NCI-H1417 treated with DMSO at 0.1 percent for 48 hours (cell line): ENCODE results near the gene ACOX2.

ENCODE experiments used
- DNase-seq: peaks from one replicate; lab custom pipeline; 2025; lab: John Stamatoyannopoulos, UW

Gene ACOX2

GRCh38 chr3:58536501-58537411 is at the start of gene ACOX2:
TSS of gene ACOX2 (minus strand) at chr3:58537190. CDS start at chr3:58535106, 2,084 bp downstream.
- DNase-seq = no peak

- DNase-seq = no peak
These were observed 49.0 kb upstream of the ACOX2 start for GRCh38 chr3:58585994-58586393.

GRCh38 chr3:58585005-58585786 is 48.2 kb upstream of the ACOX2 start:
- DNase-seq = no peak

- no peak for DNase-seq
These were observed 47.7 kb upstream of the ACOX2 start for GRCh38 chr3:58584690-58585004.

GRCh38 chr3:58581328-58582091 is 44.5 kb upstream of the ACOX2 start:
- no peak for DNase-seq

- no peak for DNase-seq
These were observed 43.9 kb upstream of the ACOX2 start for GRCh38 chr3:58580826-58581327.

GRCh38 chr3:58578873-58579272 is 41.9 kb upstream of the ACOX2 start:
- no peak for DNase-seq

- no peak for DNase-seq
These were observed 40.4 kb upstream of the ACOX2 start, which contains the start of gene FAM107A for GRCh38 chr3:58577269-58577821. TSS of gene FAM107A (minus strand) at chr3:58577391. CDS start at chr3:58569860, 7,531 bp downstream.

GRCh38 chr3:58576716-58577115 is 39.7 kb upstream of the ACOX2 start:
- no peak for DNase-seq

GRCh38 chr3:58575971-58576652 is 39.1 kb upstream of the ACOX2 start:
- DNase-seq = no peak

- no peak for DNase-seq
These were observed 37.7 kb upstream of the ACOX2 start for GRCh38 chr3:58574682-58575081.

- DNase-seq = no peak
These were observed 37.1 kb upstream of the ACOX2 start for GRCh38 chr3:58574106-58574505.

- no peak for DNase-seq
These were observed 36.6 kb upstream of the ACOX2 start for GRCh38 chr3:58573640-58574039.

- no peak for DNase-seq
These were observed 35.7 kb upstream of the ACOX2 start for GRCh38 chr3:58572634-58573230.

GRCh38 chr3:58572013-58572633 is 35.1 kb upstream of the ACOX2 start:
- no peak for DNase-seq

- no peak for DNase-seq
These were observed 33.9 kb upstream of the ACOX2 start for GRCh38 chr3:58570851-58571250.

- DNase-seq = no peak
These were observed 32.5 kb upstream of the ACOX2 start for GRCh38 chr3:58569287-58570001.

- peak; percentile 25 for DNase-seq
These were observed 31.7 kb upstream of the ACOX2 start for GRCh38 chr3:58568572-58569286.

- no peak for DNase-seq
These were observed 30.2 kb upstream of the ACOX2 start for GRCh38 chr3:58567251-58567515.
